A549 (cell line): ENCODE data around the gene TEPSIN. TPM values are rescaled to one million over a fixed set of nuclear protein-coding genes. Genes with fewer than 3 reads are reported as not detected.

Source experiments
- ATAC-seq, 2 experiments: fragments of 200-7000 bp in 1 of 2; fragments of >200 bp in 1 of 2; cut with Nextera tagmentation in 1 of 2; cut with Tn5 transposase in 1 of 2; 3 replicates each; pipeline versions ENCODE4 v1.8.0 to v1.9.1; 2018 to 2020; ENCODE audit warnings: mild to moderate bottlenecking in 1 of 2, moderate library complexity in 1 of 2
- CTCF ChIA-PET: fragments of 300-600 bp; sonication (Branson Sonifier 250); formaldehyde crosslinking; extraction: SDS; loops from one replicate; lab custom pipeline; 2021; ENCODE audit warnings: antibody characterized with exemption, inconsistent platforms; lab: Yijun Ruan, JAX
- POLR2A ChIA-PET: fragments of 350-600 bp; formaldehyde crosslinking; extraction: SDS; loops from one replicate; lab custom pipeline; 2021; ENCODE audit warnings: antibody characterized with exemption, inconsistent platforms; lab: Yijun Ruan, JAX
- DNase-seq, 2 experiments: peaks; one replicate each; pipeline versions ENCODE4 v3.0.0 to v3.0.0-alpha.2; 2011 to 2016; ENCODE audit warnings: low read depth in 1 of 2, low spot score in 1 of 2
- FAIRE-seq: peaks from 2 replicates; lab custom pipeline; 2011; peaks lifted over from hg19 to GRCh38; lab: Jason Lieb, UNC
- H3K27ac ChIP-seq, 2 experiments: fragments of >200 bp; sonication (Bioruptor Twin); formaldehyde crosslinking; 3 replicates each; pipeline ENCODE4 v1.5.1; 2016 to 2017
- H3K4me1 ChIP-seq: fragments of >200 bp; sonication (Bioruptor Twin); formaldehyde crosslinking; 3 replicates; pipeline ENCODE4 v1.6.1; 2016
- H3K4me2 ChIP-seq: fragments of >200 bp; sonication (Bioruptor Twin); formaldehyde crosslinking; 3 replicates; pipeline ENCODE4 v1.6.1; 2016
- H3K4me3 ChIP-seq: fragments of >200 bp; sonication (Bioruptor Twin); formaldehyde crosslinking; 3 replicates; pipeline ENCODE4 v1.5.1; 2016
- H3K9me3 ChIP-seq: fragments of >200 bp; sonication (Bioruptor Twin); formaldehyde crosslinking; 3 replicates; pipeline ENCODE4 v1.6.1; 2016
- ATOH8 ChIP-seq: fragments of 250-450 bp; sonication (Bioruptor Pico); IDR thresholded peaks from 2 replicates; pipeline ENCODE4 v1.5.0; 2020; ENCODE audit warnings: low read depth, mild to moderate bottlenecking, moderate library complexity
- BCL3 ChIP-seq: fragments of >200 bp; sonication (Bioruptor Twin); formaldehyde crosslinking; IDR thresholded peaks from 3 replicates; pipeline ENCODE4 v1.6.1; 2016
- CBX2 ChIP-seq: fragments of 200-600 bp; sonication (generic); IDR thresholded peaks from 2 replicates; pipeline ENCODE4 v1.6.1; 2016; ENCODE audit warnings: low read depth, mild to moderate bottlenecking, borderline replicate concordance
- CEBPB ChIP-seq, 2 experiments: fragments of >200 bp in 1 of 2; sonication (Bioruptor Twin) in 1 of 2; formaldehyde crosslinking in 1 of 2; IDR thresholded peaks; 2 replicates each; pipeline ENCODE4 v1.6.1; 2012 to 2016
- CHD4 ChIP-seq: fragments of 200-600 bp; sonication (generic); IDR thresholded peaks from 2 replicates; pipeline ENCODE4 v1.6.1; 2016; ENCODE audit warnings: antibody characterized with exemption, mild to moderate bottlenecking, borderline replicate concordance
- EHMT2 ChIP-seq: fragments of 200-600 bp; sonication (generic); IDR thresholded peaks from 2 replicates; pipeline ENCODE4 v1.6.1; 2016; ENCODE audit warnings: antibody characterized with exemption, low read depth, mild to moderate bottlenecking, moderate library complexity
- HES2 ChIP-seq: fragments of >200 bp; sonication (Bioruptor Twin); formaldehyde crosslinking; IDR thresholded peaks from 2 replicates; pipeline ENCODE4 v1.6.1; 2016
- HEYL ChIP-seq: fragments of 250-450 bp; sonication (Bioruptor Pico); IDR thresholded peaks from 2 replicates; pipeline ENCODE4 v1.8.0; 2021; ENCODE audit warnings: mild to moderate bottlenecking, moderate library complexity
- HMGXB4 ChIP-seq: fragments of 250-450 bp; sonication (Bioruptor Pico); IDR thresholded peaks from 2 replicates; pipeline ENCODE4 v1.5.0; 2021; ENCODE audit warnings: mild to moderate bottlenecking, moderate library complexity, borderline replicate concordance
- HOXA7 ChIP-seq: fragments of 250-450 bp; sonication (Bioruptor Pico); IDR thresholded peaks from 2 replicates; pipeline ENCODE4 v1.5.0; 2020; ENCODE audit warnings: mild to moderate bottlenecking, moderate library complexity
- HOXB13 ChIP-seq: fragments of 250-450 bp; sonication (Bioruptor Pico); IDR thresholded peaks from 2 replicates; pipeline ENCODE4 v1.5.0; 2020; ENCODE audit warnings: low read depth, mild to moderate bottlenecking, moderate library complexity
- MAZ ChIP-seq: fragments of 150-350 bp; IDR thresholded peaks from 2 replicates; pipeline ENCODE4 v1.6.1; 2014; ENCODE audit warnings: antibody characterized with exemption, low read depth, low read length, borderline replicate concordance
- PHF8 ChIP-seq: fragments of 200-600 bp; sonication (generic); IDR thresholded peaks from 2 replicates; pipeline ENCODE4 v1.6.1; 2016; ENCODE audit warnings: low read depth, mild to moderate bottlenecking, antibody characterized with exemption, moderate library complexity, borderline replicate concordance
- RARB ChIP-seq: fragments of 250-450 bp; sonication (Bioruptor Pico); IDR thresholded peaks from 2 replicates; pipeline ENCODE4 v1.8.0; 2021; ENCODE audit warnings: mild to moderate bottlenecking, moderate library complexity
- REST ChIP-seq: fragments of 200-600 bp; sonication (generic); IDR thresholded peaks from 2 replicates; pipeline ENCODE4 v1.6.1; 2016; ENCODE audit warnings: antibody characterized with exemption, mild to moderate bottlenecking, moderate library complexity
- RFX5 ChIP-seq: fragments of 450-650 bp; IDR thresholded peaks from 2 replicates; pipeline ENCODE4 v1.7.1; 2014; ENCODE audit warnings: antibody characterized with exemption, mild to moderate bottlenecking, moderate library complexity
- RNF2 ChIP-seq: fragments of 200-600 bp; sonication (generic); IDR thresholded peaks from 2 replicates; pipeline ENCODE4 v1.6.1; 2016; ENCODE audit warnings: low read depth, mild to moderate bottlenecking, antibody characterized with exemption, moderate library complexity, borderline replicate concordance
- TFCP2L1 ChIP-seq: fragments of 250-450 bp; sonication (Bioruptor Pico); IDR thresholded peaks from 2 replicates; pipeline ENCODE4 v1.5.0; 2021; ENCODE audit warnings: mild to moderate bottlenecking
- USF2 ChIP-seq: fragments of 450-650 bp; IDR thresholded peaks from 2 replicates; pipeline ENCODE4 v1.6.1; 2014; ENCODE audit warnings: antibody characterized with exemption
- ZC3H11A ChIP-seq: fragments of 450-650 bp; IDR thresholded peaks from 2 replicates; pipeline ENCODE4 v1.6.1; 2014; ENCODE audit warnings: antibody characterized with exemption, mild to moderate bottlenecking
- WGBS: methylation state at CpG from one replicate; pipeline ENCODE4 v1.1.6; 2017; ENCODE audit errors: missing lambda C conversion rate; 5-methylcytosine and 5-hydroxymethylcytosine counted together
- polyA plus RNA-seq, 4 experiments: library from polyadenylated mRNA; depleted of rRNA in 3 of 4; stranded (reverse); fragments of >200 nt; fragmentation: RNase III in 1 of 4; extraction: RNeasy Plus Mini Kit Qiagen cat#74134 plus additional on column Dnase treatment in 1 of 4; gene quantifications; 2 replicates in 3 of 4; 3 replicates in 1 of 4; pipeline ENCODE4 v1.2.3, GENCODE V29; 2011 to 2017

TEPSIN gene
- polyA plus RNA-seq, 2 of the 4 experiments (the other 2 are of a cell fraction) = 12.5 to 31.3 TPM

GRCh38 chr17:81210868-81211267, 28.0 kb downstream of the TEPSIN start:
- DNase-seq = no peak
- ATAC-seq = peak in 1 of 2 experiments; percentile 46; a peak in 2 of 6 replicates
- Histone ChIP-seq H3K27ac (no peak overlapping the region), H3K4me2 (no peak overlapping the region), H3K4me3 (no peak overlapping the region), H3K4me1 (no peaks in the 10 kb centered on the region), H3K9me3 (no peaks in the 10 kb centered on the region)
- FAIRE-seq = no peak
- CTCF ChIA-PET = interaction anchor here (0.8 to 3.0 kb wide), 7 partner anchors 8 to 69 kb away, joined by 3 to 15 read pairs (median 4); partner anchors contain the start of gene CEP131
- 80% methylated on average over 14 of the region's 14 CpGs for whole genome bisulfite sequencing
- POLR2A ChIA-PET = no interaction called here
- TF ChIP-seq ATOH8 (CRISPR knock-in tag) (no peak), MAZ (no peak), HOXB13 (CRISPR knock-in tag) (no peak), RARB (CRISPR knock-in tag) (no peak), CBX2 (no peak), ZC3H11A (no peak), HEYL (no peak), HOXA7 (CRISPR knock-in tag) (no peak), HES2 (no peak), RFX5 (no peak), REST (no peak), RNF2 (no peak), TFCP2L1 (no peak), CEBPB (IDR thresholded peaks at IDR 0.05) (no peak), EHMT2 (no peak), BCL3 (no peak), PHF8 (no peak), USF2 (no peak), HMGXB4 (CRISPR knock-in tag) (no peak), CHD4 (no peak)
